GM23248 (cell line): ENCODE data around the gene CAB39. TPM values are rescaled to one million over a fixed set of nuclear protein-coding genes. Genes with fewer than 3 reads are reported as not detected.

Experiments
- DNase-seq: peaks from one replicate; pipeline ENCODE4 v3.0.0-alpha.2; 2015
- H2AFZ ChIP-seq: fragments of 200-600 bp; sonication (generic); 2 replicates; pipeline ENCODE4 v1.6.1; 2016; ENCODE audit warnings: antibody characterized with exemption
- H3F3A ChIP-seq: fragments of 200-600 bp; sonication (generic); 2 replicates; pipeline ENCODE4 v1.6.1; 2016; ENCODE audit warnings: mild to moderate bottlenecking, antibody characterized with exemption, mixed run types; ENCODE audit not compliant: insufficient read depth
- H3K27ac ChIP-seq: fragments of 200-600 bp; sonication (generic); 2 replicates; pipeline ENCODE4 v1.5.1; 2016; ENCODE audit warnings: mild to moderate bottlenecking
- H3K27me3 ChIP-seq: fragments of 200-600 bp; sonication (generic); replicated peaks from 2 replicates; pipeline ENCODE4 v1.6.1; 2016; ENCODE audit warnings: mild to moderate bottlenecking; ENCODE audit not compliant: insufficient read depth
- H3K36me3 ChIP-seq: fragments of 200-600 bp; sonication (generic); 2 replicates; pipeline ENCODE4 v1.6.1; 2016; ENCODE audit warnings: low read depth, mild to moderate bottlenecking
- H3K4me1 ChIP-seq: fragments of 200-600 bp; sonication (generic); 2 replicates; pipeline ENCODE4 v1.6.1; 2016; ENCODE audit warnings: mild to moderate bottlenecking; ENCODE audit not compliant: insufficient read depth
- H3K4me2 ChIP-seq: fragments of 200-600 bp; sonication (generic); one replicate; pipeline ENCODE4 v1.6.1; 2016; ENCODE audit warnings: mild to moderate bottlenecking; ENCODE audit not compliant: unreplicated experiment
- H3K4me3 ChIP-seq: fragments of 200-600 bp; sonication (generic); 2 replicates; pipeline ENCODE4 v1.5.1; 2016; ENCODE audit warnings: mild to moderate bottlenecking
- H3K79me2 ChIP-seq: fragments of 200-600 bp; sonication (generic); 2 replicates; pipeline ENCODE4 v1.6.1; 2016; ENCODE audit warnings: mild to moderate bottlenecking; ENCODE audit not compliant: insufficient read depth
- H3K9ac ChIP-seq: fragments of 200-600 bp; sonication (generic); 2 replicates; pipeline ENCODE4 v1.6.1; 2016; ENCODE audit warnings: mild to moderate bottlenecking
- H3K9me2 ChIP-seq: fragments of 200-600 bp; sonication (generic); 2 replicates; pipeline ENCODE4 v1.6.1; 2016; ENCODE audit warnings: mixed run types, mild to moderate bottlenecking, moderate library complexity; ENCODE audit not compliant: insufficient read depth
- H3K9me3 ChIP-seq: fragments of 200-600 bp; sonication (generic); one replicate; pipeline ENCODE4 v1.6.1; 2017; ENCODE audit warnings: low read depth
- H4K20me1 ChIP-seq: fragments of 200-600 bp; sonication (generic); 2 replicates; pipeline ENCODE4 v1.6.0; 2016; ENCODE audit not compliant: insufficient read depth
- EZH2 ChIP-seq: fragments of 200-600 bp; sonication (generic); IDR thresholded peaks from 2 replicates; pipeline ENCODE4 v1.6.1; 2018; ENCODE audit warnings: antibody characterized with exemption, mild to moderate bottlenecking; ENCODE audit not compliant: insufficient read depth, poor library complexity, severe bottlenecking
- EZH2phosphoT487 ChIP-seq: fragments of 200-600 bp; sonication (generic); IDR thresholded peaks from 2 replicates; pipeline ENCODE4 v1.6.1; 2018; ENCODE audit warnings: antibody characterized with exemption, moderate library complexity, mild to moderate bottlenecking, low read depth; ENCODE audit not compliant: insufficient read depth
- WGBS, 2 experiments: methylation state at CpG; one replicate each; pipeline ENCODE4 v1.1.6; 2015 to 2017; ENCODE audit warnings: low lambda C conversion rate in 2 of 2, low coverage in 1 of 2; ENCODE audit errors: missing lambda C conversion rate in 2 of 2; 5-methylcytosine and 5-hydroxymethylcytosine counted together
- in situ Hi-C: fragments of 300-500 bp; cut with MboI; formaldehyde crosslinking; loops from 2 replicates; pipeline ENCODE4 v1.15.0; 2020
- polyA plus RNA-seq: library from polyadenylated mRNA; unstranded; fragments of >200 nt; fragmentation: Nextera tagmentation; extraction: Ambion mirVana; gene quantifications from 2 replicates; pipeline ENCODE4 v1.2.1, GENCODE V29; 2016
- small RNA-seq: library from RNA; depleted of rRNA; stranded (forward); fragments of <200 nt; gene quantifications from one replicate; pipeline ENCODE3, GENCODE V24; 2014; ENCODE audit warnings: low read depth, low replicate concordance
- total RNA-seq: library from RNA; depleted of rRNA; stranded (reverse); fragments of >200 nt; shearing (Covaris generic); gene quantifications from 2 replicates; pipeline ENCODE4 v1.2.3, GENCODE V29; 2014; rRNA removed

Gene CAB39
- total and polyA plus RNA-seq, 2 experiments from 2014 or later = 22.7 to 52.1 TPM

DNA sequence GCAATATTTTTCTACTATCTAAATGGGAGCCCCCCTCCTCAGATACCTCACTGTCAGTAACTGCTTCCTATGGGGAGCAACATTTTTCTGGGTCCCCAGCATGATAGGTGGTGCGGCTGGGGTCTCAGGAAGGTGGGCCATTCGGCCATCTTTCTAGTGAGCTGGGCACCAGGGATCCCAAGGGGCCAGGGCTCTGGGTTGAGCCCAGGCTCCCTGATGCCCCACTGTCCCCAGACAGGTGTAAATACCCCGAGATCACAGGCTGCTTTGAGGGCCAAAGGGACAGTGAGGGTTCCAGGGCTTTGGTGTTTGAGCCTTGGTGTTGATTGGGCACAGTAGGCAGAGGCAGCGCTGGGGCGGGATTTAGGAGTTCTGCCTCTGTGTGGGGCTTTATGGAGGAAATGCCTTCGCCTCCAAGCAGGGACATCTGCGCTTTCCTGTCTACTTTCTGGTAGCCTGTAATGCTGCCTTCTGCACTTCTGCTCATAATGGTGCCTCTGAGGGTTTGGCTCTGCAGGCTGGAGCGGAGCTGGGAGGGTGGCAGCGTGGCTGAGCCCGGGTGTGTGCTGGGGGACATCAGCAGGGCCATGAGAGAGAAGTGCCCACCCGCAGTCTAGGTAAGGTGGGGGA lies 157.4 kb downstream of the CAB39 start:
- Histone ChIP-seq H3K9ac (no peak overlapping the region), H3K4me2 (no peak overlapping the region), H3K9me3 (no peaks in the 10 kb centered on the region), H4K20me1 (no peaks in the 10 kb centered on the region), H3K27me3 (no peaks in the 10 kb centered on the region; the same call in 1 of the 2 replicates), H3K36me3 (no peaks in the 10 kb centered on the region), H3K9me2 (no peaks in the 10 kb centered on the region), H3F3A (0 out of 2 replicates have a peak, but pooled peaks cover 9% of the 10 kb centered on the region), H3K27ac (no peak overlapping the region), H2AFZ (no peak overlapping the region), H3K4me3 (no peak overlapping the region), H3K79me2 (no peaks in the 10 kb centered on the region), H3K4me1 (no peaks in the 10 kb centered on the region)
- 79 to 84% methylated on average over 11 of the region's 11 CpGs for WGBS, 2 experiments
- TF ChIP-seq EZH2phosphoT487 (no peak), EZH2 (no peak)
- no peak for DNase-seq
- in situ Hi-C loops = no loop called here

Small RNA genes lying within 50 kb of the gene (small RNA-seq; reads per million reads assigned to genes)
- gene BANF1P3 (not detected), gene RNU6-268P (not detected)

Other genes with a start within 250 kb of the CAB39 start
- 35.0 and 38.9 TPM in 2 replicates for gene ITM2C, start 152.1 kb downstream of the CAB39 start, total RNA-seq
- 47.3 and 51.2 TPM in 2 replicates for gene ITM2C, start 152.1 kb downstream of the CAB39 start, polyA plus RNA-seq
- gene GPR55, start 212.4 kb downstream of the CAB39 start, total RNA-seq = not detected in 2 replicates
- 0.20 TPM in 1 of 2 replicates, not detected in the other for gene GPR55, start 212.4 kb downstream of the CAB39 start, polyA plus RNA-seq